ENCODE data around the gene BMP5.

DNA sequence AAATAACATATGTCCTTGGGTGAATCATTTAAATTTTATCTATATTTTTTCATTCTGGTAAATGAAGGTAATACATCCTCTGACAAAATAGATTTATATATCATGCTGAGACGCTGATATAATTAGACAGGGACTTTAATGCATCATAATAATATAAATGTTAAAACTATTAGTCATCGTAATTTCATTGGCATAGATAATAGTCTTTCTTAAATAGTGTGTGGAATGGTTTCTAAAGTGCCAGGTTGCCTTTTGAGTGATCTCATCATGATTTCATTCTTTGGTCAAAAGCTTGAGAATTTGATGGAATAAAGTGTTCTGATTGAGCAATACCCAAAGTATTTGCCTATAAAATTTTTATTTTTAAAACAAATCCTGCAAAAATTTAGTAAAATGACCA, 43.2 kb upstream of the BMP5 start:
- TF ChIP-seq, protein P1, sequence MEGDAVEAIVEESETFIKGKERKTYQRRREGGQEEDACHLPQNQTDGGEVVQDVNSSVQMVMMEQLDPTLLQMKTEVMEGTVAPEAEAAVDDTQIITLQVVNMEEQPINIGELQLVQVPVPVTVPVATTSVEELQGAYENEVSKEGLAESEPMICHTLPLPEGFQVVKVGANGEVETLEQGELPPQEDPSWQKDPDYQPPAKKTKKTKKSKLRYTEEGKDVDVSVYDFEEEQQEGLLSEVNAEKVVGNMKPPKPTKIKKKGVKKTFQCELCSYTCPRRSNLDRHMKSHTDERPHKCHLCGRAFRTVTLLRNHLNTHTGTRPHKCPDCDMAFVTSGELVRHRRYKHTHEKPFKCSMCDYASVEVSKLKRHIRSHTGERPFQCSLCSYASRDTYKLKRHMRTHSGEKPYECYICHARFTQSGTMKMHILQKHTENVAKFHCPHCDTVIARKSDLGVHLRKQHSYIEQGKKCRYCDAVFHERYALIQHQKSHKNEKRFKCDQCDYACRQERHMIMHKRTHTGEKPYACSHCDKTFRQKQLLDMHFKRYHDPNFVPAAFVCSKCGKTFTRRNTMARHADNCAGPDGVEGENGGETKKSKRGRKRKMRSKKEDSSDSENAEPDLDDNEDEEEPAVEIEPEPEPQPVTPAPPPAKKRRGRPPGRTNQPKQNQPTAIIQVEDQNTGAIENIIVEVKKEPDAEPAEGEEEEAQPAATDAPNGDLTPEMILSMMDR (IDR thresholded peaks at IDR 0.05; ENCODE audit: extremely low read depth in 1 of 2, insufficient read depth in 1 of 2, low read depth in 1 of 2, low read length in 2 of 2), result no peak
- no peak for TF ChIP-seq POLR2AphosphoS5 (IDR thresholded peaks at IDR 0.05; ENCODE audit: insufficient read depth, low read depth, low read length)
- TF ChIP-seq POLR2A (IDR thresholded peaks at IDR 0.05; ENCODE audit: low read depth, low read length), result no peak

Measured in endothelial cell of umbilical vein (primary cell).